ENCODE measurements around the gene SCAMP1. TPM values are rescaled to one million over a fixed set of nuclear protein-coding genes. Genes with fewer than 3 reads are reported as not detected.

The SCAMP1 gene
- total and polyA plus RNA-seq, 2 of the 13 experiments (the other 11 are each of a cell fraction or from before 2014, with no cell fraction given) = 18.2 to 33.7 TPM

GRCh38 chr5:78519198-78519941 is 159.0 kb downstream of the SCAMP1 start (continued):
- TF ChIP-seq, protein P1, sequence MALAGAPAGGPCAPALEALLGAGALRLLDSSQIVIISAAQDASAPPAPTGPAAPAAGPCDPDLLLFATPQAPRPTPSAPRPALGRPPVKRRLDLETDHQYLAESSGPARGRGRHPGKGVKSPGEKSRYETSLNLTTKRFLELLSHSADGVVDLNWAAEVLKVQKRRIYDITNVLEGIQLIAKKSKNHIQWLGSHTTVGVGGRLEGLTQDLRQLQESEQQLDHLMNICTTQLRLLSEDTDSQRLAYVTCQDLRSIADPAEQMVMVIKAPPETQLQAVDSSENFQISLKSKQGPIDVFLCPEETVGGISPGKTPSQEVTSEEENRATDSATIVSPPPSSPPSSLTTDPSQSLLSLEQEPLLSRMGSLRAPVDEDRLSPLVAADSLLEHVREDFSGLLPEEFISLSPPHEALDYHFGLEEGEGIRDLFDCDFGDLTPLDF (CRISPR knock-in tag; IDR thresholded peaks at IDR 0.05) = no peak
- TF ChIP-seq MBNL3 (CRISPR knock-in tag; conservative IDR thresholded peaks at IDR 0.05) = no peak
- TF ChIP-seq, protein P2, sequence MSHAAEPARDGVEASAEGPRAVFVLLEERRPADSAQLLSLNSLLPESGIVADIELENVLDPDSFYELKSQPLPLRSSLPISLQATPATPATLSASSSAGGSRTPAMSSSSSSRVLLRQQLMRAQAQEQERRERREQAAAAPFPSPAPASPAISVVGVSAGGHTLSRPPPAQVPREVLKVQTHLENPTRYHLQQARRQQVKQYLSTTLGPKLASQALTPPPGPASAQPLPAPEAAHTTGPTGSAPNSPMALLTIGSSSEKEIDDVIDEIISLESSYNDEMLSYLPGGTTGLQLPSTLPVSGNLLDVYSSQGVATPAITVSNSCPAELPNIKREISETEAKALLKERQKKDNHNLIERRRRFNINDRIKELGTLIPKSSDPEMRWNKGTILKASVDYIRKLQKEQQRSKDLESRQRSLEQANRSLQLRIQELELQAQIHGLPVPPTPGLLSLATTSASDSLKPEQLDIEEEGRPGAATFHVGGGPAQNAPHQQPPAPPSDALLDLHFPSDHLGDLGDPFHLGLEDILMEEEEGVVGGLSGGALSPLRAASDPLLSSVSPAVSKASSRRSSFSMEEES (CRISPR knock-in tag; IDR thresholded peaks at IDR 0.05) = no peak
- peak; percentile 66 for TF ChIP-seq ZNF629 (CRISPR knock-in tag; conservative IDR thresholded peaks at IDR 0.05)
- TF ChIP-seq ZNF672 (CRISPR knock-in tag; IDR thresholded peaks at IDR 0.05) = no peak
- TF ChIP-seq ZNF557 (CRISPR knock-in tag; IDR thresholded peaks at IDR 0.05) = no peak
- TF ChIP-seq THAP11 (CRISPR knock-in tag; IDR thresholded peaks at IDR 0.05) = no peak
- TF ChIP-seq ZNF207 (IDR thresholded peaks at IDR 0.05; ENCODE audit: borderline replicate concordance) = no peak
- peak; percentile 61 for TF ChIP-seq HNF4A (CRISPR knock-in tag; IDR thresholded peaks at IDR 0.05)
- TF ChIP-seq RFXAP (CRISPR knock-in tag; IDR thresholded peaks at IDR 0.05; ENCODE audit: borderline replicate concordance) = 0 out of 2 replicates have a peak, but pooled peaks have one; percentile 9
- no peak for TF ChIP-seq MIXL1 (CRISPR knock-in tag; IDR thresholded peaks at IDR 0.05)
- TF ChIP-seq, protein P3, sequence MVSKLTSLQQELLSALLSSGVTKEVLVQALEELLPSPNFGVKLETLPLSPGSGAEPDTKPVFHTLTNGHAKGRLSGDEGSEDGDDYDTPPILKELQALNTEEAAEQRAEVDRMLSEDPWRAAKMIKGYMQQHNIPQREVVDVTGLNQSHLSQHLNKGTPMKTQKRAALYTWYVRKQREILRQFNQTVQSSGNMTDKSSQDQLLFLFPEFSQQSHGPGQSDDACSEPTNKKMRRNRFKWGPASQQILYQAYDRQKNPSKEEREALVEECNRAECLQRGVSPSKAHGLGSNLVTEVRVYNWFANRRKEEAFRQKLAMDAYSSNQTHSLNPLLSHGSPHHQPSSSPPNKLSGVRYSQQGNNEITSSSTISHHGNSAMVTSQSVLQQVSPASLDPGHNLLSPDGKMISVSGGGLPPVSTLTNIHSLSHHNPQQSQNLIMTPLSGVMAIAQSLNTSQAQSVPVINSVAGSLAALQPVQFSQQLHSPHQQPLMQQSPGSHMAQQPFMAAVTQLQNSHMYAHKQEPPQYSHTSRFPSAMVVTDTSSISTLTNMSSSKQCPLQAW (CRISPR knock-in tag; IDR thresholded peaks at IDR 0.05) = peak; percentile 18; the same call in 1 of the 2 replicates
- TF ChIP-seq, protein P4, sequence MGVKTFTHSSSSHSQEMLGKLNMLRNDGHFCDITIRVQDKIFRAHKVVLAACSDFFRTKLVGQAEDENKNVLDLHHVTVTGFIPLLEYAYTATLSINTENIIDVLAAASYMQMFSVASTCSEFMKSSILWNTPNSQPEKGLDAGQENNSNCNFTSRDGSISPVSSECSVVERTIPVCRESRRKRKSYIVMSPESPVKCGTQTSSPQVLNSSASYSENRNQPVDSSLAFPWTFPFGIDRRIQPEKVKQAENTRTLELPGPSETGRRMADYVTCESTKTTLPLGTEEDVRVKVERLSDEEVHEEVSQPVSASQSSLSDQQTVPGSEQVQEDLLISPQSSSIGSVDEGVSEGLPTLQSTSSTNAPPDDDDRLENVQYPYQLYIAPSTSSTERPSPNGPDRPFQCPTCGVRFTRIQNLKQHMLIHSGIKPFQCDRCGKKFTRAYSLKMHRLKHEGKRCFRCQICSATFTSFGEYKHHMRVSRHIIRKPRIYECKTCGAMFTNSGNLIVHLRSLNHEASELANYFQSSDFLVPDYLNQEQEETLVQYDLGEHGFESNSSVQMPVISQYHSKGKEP (CRISPR knock-in tag; IDR thresholded peaks at IDR 0.05) = no peak
- TF ChIP-seq MED1 (CRISPR knock-in tag; IDR thresholded peaks at IDR 0.05) = 0 out of 2 replicates have a peak, but pooled peaks have one; percentile 15
- TF ChIP-seq ZNF136 (CRISPR knock-in tag; IDR thresholded peaks at IDR 0.05; ENCODE audit: low read depth) = 0 out of 2 replicates have a peak, but pooled peaks have one; percentile 60
- TF ChIP-seq MAFK (conservative IDR thresholded peaks at IDR 0.05 in 1 of 2, IDR thresholded peaks at IDR 0.05 in 1 of 2; ENCODE audit: low read length in 2 of 2) = no peak
- TF ChIP-seq SRF (IDR thresholded peaks at IDR 0.05; ENCODE audit: low read depth, low read length) = no peak
- TF ChIP-seq AGO2 (optimal IDR thresholded peaks at IDR 0.05; ENCODE audit: low read depth, low read length) = no peak
- no peak for TF ChIP-seq ZNF44 (CRISPR knock-in tag; IDR thresholded peaks at IDR 0.05)
- no peak for TF ChIP-seq NBN (conservative IDR thresholded peaks at IDR 0.05)
- 0 out of 2 replicates have a peak, but pooled peaks have one; percentile 9 for TF ChIP-seq ARID5B (CRISPR knock-in tag; IDR thresholded peaks at IDR 0.05)

All from HepG2 (cell line).